Fibroblast of lung (primary cell): ENCODE measurements around the gene TSPAN31. TPM values are rescaled to one million over a fixed set of nuclear protein-coding genes. Genes with fewer than 3 reads are reported as not detected.

Experiments
- DNase-seq, 2 donors: peaks; one replicate each; pipeline versions ENCODE4 v3.0.0 to v3.0.0-alpha.2; 2010; ENCODE audit warnings: low read depth in 2 of 2
- H2AFZ ChIP-seq: 2 replicates; pipeline ENCODE4 v1.5.1; 2012; ENCODE audit warnings: low read length, control low read depth, inconsistent platforms
- H3K27ac ChIP-seq: 2 replicates; pipeline ENCODE4 v1.5.1; 2011; ENCODE audit warnings: low read length, control low read depth; ENCODE audit not compliant: insufficient read depth
- H3K27me3 ChIP-seq: 2 replicates; pipeline ENCODE4 v1.5.1; 2011; ENCODE audit warnings: mild to moderate bottlenecking, low read length; ENCODE audit not compliant: control insufficient read depth, insufficient read depth
- H3K36me3 ChIP-seq: 2 replicates; pipeline ENCODE4 v1.5.1; 2011; ENCODE audit warnings: low read length; ENCODE audit not compliant: control insufficient read depth, insufficient read depth
- H3K4me1 ChIP-seq: 2 replicates; pipeline ENCODE4 v1.5.1; 2011; ENCODE audit warnings: low read length; ENCODE audit not compliant: control insufficient read depth, insufficient read depth; ENCODE audit errors: extremely low read depth
- H3K4me2 ChIP-seq: 2 replicates; pipeline ENCODE4 v1.5.1; 2011; ENCODE audit warnings: low read length, control low read depth; ENCODE audit not compliant: insufficient read depth; ENCODE audit errors: extremely low read depth
- H3K4me3 ChIP-seq, 4 experiments: fragments of 200-600 bp in 1 of 4; sonication (generic) in 1 of 4; replicated peaks in 1 of 4; 2 replicates each; pipeline ENCODE4 v1.5.1; 2011 to 2016; ENCODE audit warnings: low read length in 4 of 4, low read depth in 3 of 4, mild to moderate bottlenecking in 3 of 4, control low read depth in 2 of 4, inconsistent platforms in 1 of 4, mixed read lengths in 1 of 4; ENCODE audit not compliant: insufficient read depth in 1 of 4; ENCODE audit errors: control extremely low read depth in 1 of 4
- H3K79me2 ChIP-seq: 2 replicates; pipeline ENCODE4 v1.5.1; 2012; ENCODE audit warnings: mild to moderate bottlenecking, low read length, inconsistent platforms; ENCODE audit not compliant: control insufficient read depth, insufficient read depth
- H3K9ac ChIP-seq: 2 replicates; pipeline ENCODE4 v1.5.1; 2011; ENCODE audit warnings: mild to moderate bottlenecking, low read length, control low read depth; ENCODE audit not compliant: insufficient read depth
- H3K9me3 ChIP-seq: 2 replicates; pipeline ENCODE4 v1.5.1; 2012; ENCODE audit warnings: low read depth, low read length; ENCODE audit not compliant: control insufficient read depth, insufficient read depth
- H4K20me1 ChIP-seq: 2 replicates; pipeline ENCODE4 v1.5.1; 2011; ENCODE audit warnings: low read length; ENCODE audit not compliant: control insufficient read depth, insufficient read depth; ENCODE audit errors: extremely low read depth
- EZH2 ChIP-seq: IDR thresholded peaks from 2 replicates; pipeline ENCODE4 v1.5.1; 2012; ENCODE audit warnings: low read length, control low read depth, mild to moderate bottlenecking; ENCODE audit errors: missing control alignments
- polyA plus RNA-seq, 2 donors: library from polyadenylated mRNA; depleted of rRNA in 1 of 2; stranded (reverse) in 1 of 2; unstranded in 1 of 2; fragments of >200 nt; gene quantifications; 2 replicates each; pipeline ENCODE4 v1.2.1, GENCODE V29; 2011 to 2012; ENCODE audit warnings: missing spikeins in 1 of 2
- total RNA-seq: library from RNA; depleted of rRNA; stranded (reverse); fragments of >200 nt; gene quantifications from 2 replicates; pipeline ENCODE4 v1.2.1, GENCODE V29; 2014
- TF ChIP-seq, protein P1 (sequence below), 2 donors: IDR thresholded peaks in 1 of 2; conservative IDR thresholded peaks in 1 of 2; 1 replicate in 1 of 2; 2 replicates in 1 of 2; pipeline ENCODE4 v1.5.1; 2011 to 2012; ENCODE audit warnings: low read length in 2 of 2, control low read depth in 1 of 2, inconsistent platforms in 1 of 2, low read depth in 1 of 2, mild to moderate bottlenecking in 1 of 2

TSPAN31 gene
- total and polyA plus RNA-seq, 2 donors (not counting 1 experiment from before 2014, with no cell fraction given) = 53.6 to 99.6 TPM

GRCh38 chr12:57759360-57759980 is 14.6 kb downstream of the TSPAN31 start:
- no peaks in the 10 kb centered on the region for H3K79me2 ChIP-seq
- no peak overlapping the region for H3K27ac ChIP-seq
- no peak overlapping the region for H3K4me3 ChIP-seq
- no peaks in the 10 kb centered on the region for H3K36me3 ChIP-seq
- no peak overlapping the region for H3K4me2 ChIP-seq
- H4K20me1 ChIP-seq = no peaks in the 10 kb centered on the region
- no peak overlapping the region for H2AFZ ChIP-seq
- peaks cover 2% of the 10 kb centered on the region for H3K4me1 ChIP-seq
- peak in 1 of 2 donors; percentile 20 for DNase-seq
- TF ChIP-seq, protein P1, sequence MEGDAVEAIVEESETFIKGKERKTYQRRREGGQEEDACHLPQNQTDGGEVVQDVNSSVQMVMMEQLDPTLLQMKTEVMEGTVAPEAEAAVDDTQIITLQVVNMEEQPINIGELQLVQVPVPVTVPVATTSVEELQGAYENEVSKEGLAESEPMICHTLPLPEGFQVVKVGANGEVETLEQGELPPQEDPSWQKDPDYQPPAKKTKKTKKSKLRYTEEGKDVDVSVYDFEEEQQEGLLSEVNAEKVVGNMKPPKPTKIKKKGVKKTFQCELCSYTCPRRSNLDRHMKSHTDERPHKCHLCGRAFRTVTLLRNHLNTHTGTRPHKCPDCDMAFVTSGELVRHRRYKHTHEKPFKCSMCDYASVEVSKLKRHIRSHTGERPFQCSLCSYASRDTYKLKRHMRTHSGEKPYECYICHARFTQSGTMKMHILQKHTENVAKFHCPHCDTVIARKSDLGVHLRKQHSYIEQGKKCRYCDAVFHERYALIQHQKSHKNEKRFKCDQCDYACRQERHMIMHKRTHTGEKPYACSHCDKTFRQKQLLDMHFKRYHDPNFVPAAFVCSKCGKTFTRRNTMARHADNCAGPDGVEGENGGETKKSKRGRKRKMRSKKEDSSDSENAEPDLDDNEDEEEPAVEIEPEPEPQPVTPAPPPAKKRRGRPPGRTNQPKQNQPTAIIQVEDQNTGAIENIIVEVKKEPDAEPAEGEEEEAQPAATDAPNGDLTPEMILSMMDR (conservative IDR thresholded peaks at IDR 0.05 in 1 of 2, IDR thresholded peaks at IDR 0.05 in 1 of 2; ENCODE audit: low read depth in 1 of 2, low read length in 2 of 2) = peak; percentile 18 to 43
- no peak for TF ChIP-seq EZH2
- peaks cover 13% of the 10 kb centered on the region for H3K27me3 ChIP-seq
- H3K9me3 ChIP-seq = no peaks in the 10 kb centered on the region
- no peak overlapping the region for H3K9ac ChIP-seq

DNA sequence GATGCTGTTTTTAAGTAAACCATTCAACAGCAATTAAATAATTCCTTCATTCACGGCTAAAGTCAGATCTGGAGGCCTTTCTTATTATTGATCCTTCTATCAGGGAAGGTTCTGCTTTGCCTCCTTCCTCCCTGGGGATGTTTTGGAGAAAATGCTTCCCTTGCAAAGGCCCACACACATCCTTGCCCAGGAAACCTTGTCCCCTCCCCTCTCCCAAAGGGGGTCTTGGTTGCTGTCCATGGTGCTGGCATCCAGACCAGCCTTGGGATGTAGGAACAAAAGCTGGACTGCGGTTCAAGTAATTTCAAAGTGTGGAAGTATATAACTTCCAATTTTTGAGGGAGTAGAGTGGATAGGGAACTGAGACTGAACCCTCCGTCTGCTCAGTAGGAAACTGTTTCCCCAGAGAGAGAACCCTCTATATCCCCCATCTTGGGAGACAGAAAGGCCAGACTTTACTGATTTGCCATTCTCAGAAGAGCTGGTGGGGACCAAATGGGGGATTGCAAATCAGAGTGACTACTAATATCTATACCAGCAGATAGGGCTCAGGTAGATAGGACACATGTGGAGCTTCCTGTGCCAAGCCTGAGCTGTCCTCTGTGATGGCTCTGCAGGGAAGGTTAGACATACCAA is 15.6 kb downstream of the TSPAN31 start:
- no peak overlapping the region for H3K27ac ChIP-seq
- H3K4me1 ChIP-seq = peaks cover 3% of the 10 kb centered on the region
- H3K79me2 ChIP-seq = no peaks in the 10 kb centered on the region
- peaks cover 20% of the 10 kb centered on the region for H3K27me3 ChIP-seq
- no peak overlapping the region for H3K4me3 ChIP-seq
- DNase-seq = no peak
- no peak for TF ChIP-seq EZH2
- TF ChIP-seq, protein P1 (conservative IDR thresholded peaks at IDR 0.05 in 1 of 2, IDR thresholded peaks at IDR 0.05 in 1 of 2; ENCODE audit: low read depth in 1 of 2, low read length in 2 of 2) = no peak
- no peaks in the 10 kb centered on the region for H4K20me1 ChIP-seq
- no peaks in the 10 kb centered on the region for H3K9me3 ChIP-seq
- H3K9ac ChIP-seq = no peak overlapping the region
- no peak overlapping the region for H2AFZ ChIP-seq
- no peaks in the 10 kb centered on the region for H3K36me3 ChIP-seq
- H3K4me2 ChIP-seq = no peak overlapping the region

DNA sequence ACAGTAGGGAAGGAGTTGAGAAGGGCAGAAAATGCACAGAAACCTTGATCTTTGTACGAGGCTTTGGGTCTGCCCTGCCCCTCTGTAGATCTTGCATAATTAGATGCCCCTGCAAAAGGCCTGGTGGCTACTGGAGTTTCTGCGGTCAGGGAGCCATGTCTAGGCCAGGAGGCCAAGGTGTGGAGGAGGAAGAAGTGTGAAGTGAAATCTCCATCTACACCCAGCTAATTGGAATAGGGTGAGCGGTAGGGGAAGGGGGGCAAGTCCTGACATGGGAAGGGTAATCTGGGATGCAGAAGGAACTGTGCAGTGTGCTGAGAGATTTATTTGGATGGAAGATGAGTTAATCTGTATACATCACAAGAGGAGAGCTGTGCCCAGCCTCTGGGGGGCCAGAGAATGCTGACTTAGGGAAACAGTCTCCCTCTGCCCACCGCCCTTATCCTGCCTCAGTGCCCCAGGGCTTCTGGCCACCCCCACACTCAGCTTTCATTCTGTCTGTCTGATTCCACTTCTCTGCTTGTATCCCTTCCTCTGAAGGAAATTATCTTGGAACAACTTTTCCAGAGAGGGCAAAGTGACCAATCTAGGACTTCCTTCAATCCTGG is 16.7 kb downstream of the TSPAN31 start:
- H3K27me3 ChIP-seq = peaks cover 27% of the 10 kb centered on the region
- H3K9ac ChIP-seq = no peak overlapping the region
- no peaks in the 10 kb centered on the region for H4K20me1 ChIP-seq
- H2AFZ ChIP-seq = no peak overlapping the region
- H3K79me2 ChIP-seq = no peaks in the 10 kb centered on the region
- DNase-seq = no peak
- no peaks in the 10 kb centered on the region for H3K36me3 ChIP-seq
- no peak overlapping the region for H3K4me3 ChIP-seq
- TF ChIP-seq, protein P1 (conservative IDR thresholded peaks at IDR 0.05 in 1 of 2, IDR thresholded peaks at IDR 0.05 in 1 of 2; ENCODE audit: low read depth in 1 of 2, low read length in 2 of 2) = no peak
- TF ChIP-seq EZH2 = no peak
- H3K4me1 ChIP-seq = peaks cover 9% of the 10 kb centered on the region
- H3K9me3 ChIP-seq = no peaks in the 10 kb centered on the region
- H3K27ac ChIP-seq = no peak overlapping the region
- no peak overlapping the region for H3K4me2 ChIP-seq
